NK-92 treated with Interleukin-12 subunit alpha and Interleukin-12 subunit beta, amount 100 ng/mL, for 24 hours (cell line): ENCODE data around the gene JARID2.

Experiments
- DNase-seq: peaks from one replicate; lab custom pipeline; 2025; lab: John Stamatoyannopoulos, UW

The JARID2 gene

GRCh38 chr6:15332446-15332845 lies 86.6 kb downstream of the JARID2 start:
- DNase-seq, result no peak

GRCh38 chr6:15335385-15335784 lies 89.5 kb downstream of the JARID2 start:
- no peak for DNase-seq

- no peak for DNase-seq
Observed at GRCh38 chr6:15335916-15336315, 90.0 kb downstream of the JARID2 start.

- DNase-seq, result no peak
Observed at GRCh38 chr6:15336900-15337560, 91.2 kb downstream of the JARID2 start.

GRCh38 chr6:15337582-15337981 lies 91.7 kb downstream of the JARID2 start:
- no peak for DNase-seq

- DNase-seq, result no peak
Observed at GRCh38 chr6:15338476-15338875, 92.6 kb downstream of the JARID2 start.

GRCh38 chr6:15339081-15339480 lies 93.2 kb downstream of the JARID2 start:
- DNase-seq, result no peak

GRCh38 chr6:15340105-15340601 lies 94.3 kb downstream of the JARID2 start:
- DNase-seq, result no peak

GRCh38 chr6:15340775-15341174 lies 94.9 kb downstream of the JARID2 start:
- no peak for DNase-seq

- no peak for DNase-seq
Observed at GRCh38 chr6:15341311-15342001, 95.6 kb downstream of the JARID2 start.

- DNase-seq, result no peak
Observed at GRCh38 chr6:15342114-15342513, 96.2 kb downstream of the JARID2 start.

- DNase-seq, result no peak
Observed at GRCh38 chr6:15343490-15344191, 97.8 kb downstream of the JARID2 start.

- no peak for DNase-seq
Observed at GRCh38 chr6:15344192-15344519, 98.3 kb downstream of the JARID2 start.

- no peak for DNase-seq
Observed at GRCh38 chr6:15344831-15345230, 99.0 kb downstream of the JARID2 start.

- DNase-seq, result no peak
Observed at GRCh38 chr6:15346315-15346714, 100.4 kb downstream of the JARID2 start.

- no peak for DNase-seq
Observed at GRCh38 chr6:15348528-15348927, 102.7 kb downstream of the JARID2 start.

GRCh38 chr6:15349379-15349778 lies 103.5 kb downstream of the JARID2 start:
- no peak for DNase-seq

GRCh38 chr6:15350386-15351083 lies 104.7 kb downstream of the JARID2 start:
- no peak for DNase-seq

- DNase-seq, result no peak
Observed at GRCh38 chr6:15351631-15352030, 105.8 kb downstream of the JARID2 start.

- no peak for DNase-seq
Observed at GRCh38 chr6:15352220-15352619, 106.4 kb downstream of the JARID2 start.

- no peak for DNase-seq
Observed at GRCh38 chr6:15352845-15353244, 107.0 kb downstream of the JARID2 start.

- no peak for DNase-seq
Observed at GRCh38 chr6:15355683-15356099, 109.8 kb downstream of the JARID2 start.

- no peak for DNase-seq
Observed at GRCh38 chr6:15356179-15356578, 110.3 kb downstream of the JARID2 start.
